Activated CD4-positive, alpha-beta T cell treated with anti-CD3 and anti-CD28 coated beads for 48 hours (primary cell): ENCODE measurements around the gene VPS37B.
"Not testable (repeated sequence)": the region's sequence is repeated elsewhere in the genome, so short reads cannot be mapped to it uniquely, and the experiment has no call there.

Experiments used
- DNase-seq: peaks from one replicate; pipeline ENCODE4 v3.0.0-alpha.2; 2020

Gene VPS37B

DNA sequence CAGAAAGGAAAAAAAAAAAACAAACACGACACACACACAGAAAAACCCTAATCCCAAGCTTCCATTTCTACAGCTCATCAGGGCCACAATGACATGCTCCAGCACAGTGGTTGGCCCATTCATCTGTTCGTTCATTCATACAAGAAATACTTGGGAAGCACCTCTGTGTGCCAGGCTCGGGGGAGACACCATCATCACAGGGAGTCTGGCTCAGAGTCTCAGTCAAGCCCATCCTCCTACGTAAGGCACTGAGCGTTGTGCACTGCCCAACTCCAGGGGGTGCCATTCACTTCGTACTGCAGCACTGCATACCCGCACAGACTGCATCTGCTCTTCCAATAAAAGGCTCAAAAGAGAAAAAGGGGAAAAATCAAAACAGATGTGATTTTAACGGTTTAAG, 15.3 kb downstream of the VPS37B start:
- peak; percentile 42 for DNase-seq

DNA sequence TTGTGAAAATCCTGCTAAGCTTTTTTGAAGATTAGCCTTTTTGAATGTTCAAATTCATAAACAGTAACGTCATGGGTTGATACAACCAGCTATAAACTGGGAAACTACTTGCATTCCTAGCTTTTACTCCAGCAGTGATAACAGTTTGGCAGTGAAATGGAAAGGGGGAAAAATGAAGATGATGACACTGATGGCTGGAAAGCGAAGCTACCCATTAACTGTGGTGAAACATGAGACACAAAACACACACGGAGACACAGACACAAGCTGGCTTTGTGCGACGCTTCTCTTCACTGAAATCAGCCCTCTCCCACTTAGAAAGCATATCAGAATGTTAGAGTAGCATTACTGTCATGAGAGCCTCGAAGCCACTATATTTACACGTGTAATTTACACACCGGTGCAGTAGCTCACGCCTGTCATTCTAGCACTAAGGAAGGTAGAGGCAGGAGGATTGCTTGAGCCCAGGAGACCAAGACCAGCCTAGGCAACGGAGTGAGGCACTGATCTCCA, 15.7 kb downstream of the VPS37B start:
- DNase-seq, result no peak

DNA sequence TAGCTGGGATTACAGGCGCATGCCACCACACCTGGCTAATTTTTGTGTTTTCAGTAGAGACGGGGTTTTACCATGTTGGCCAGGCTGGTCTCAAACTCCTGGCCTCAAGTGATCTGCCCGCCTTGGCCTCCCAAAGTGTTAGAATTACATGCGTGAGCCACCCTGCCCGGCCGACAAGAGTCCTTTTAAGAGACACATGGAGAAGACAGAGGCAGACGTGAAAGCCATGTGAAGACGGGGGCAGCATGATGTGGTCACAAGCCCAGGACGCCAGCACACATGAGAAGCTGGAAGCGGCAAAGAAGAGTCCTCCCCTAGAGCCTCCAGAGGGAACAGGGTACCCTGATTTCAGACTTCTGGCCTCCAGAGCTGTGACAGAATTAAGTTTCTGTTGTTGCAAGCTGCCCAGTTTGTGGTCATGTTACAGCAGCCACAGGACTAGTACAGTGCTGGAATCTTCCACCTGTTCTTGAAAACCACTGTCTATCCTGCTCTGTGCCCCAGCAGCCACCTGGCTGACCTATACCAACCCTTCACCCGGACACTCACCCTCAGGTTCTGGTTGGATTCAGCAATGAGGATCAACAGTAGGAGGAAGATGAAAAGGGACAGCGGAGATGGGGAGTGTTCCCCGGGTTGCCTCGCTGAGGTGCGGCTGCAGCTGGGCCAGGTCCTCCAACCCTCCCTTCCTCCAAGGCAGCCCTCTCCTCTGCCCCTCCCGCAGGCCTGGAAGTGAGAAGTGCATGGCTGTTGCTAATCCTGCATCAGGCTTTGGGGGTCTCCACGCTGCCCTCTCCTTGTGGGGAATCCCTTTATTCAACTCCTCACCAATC, 16.9 kb downstream of the VPS37B start:
- no peak for DNase-seq

DNA sequence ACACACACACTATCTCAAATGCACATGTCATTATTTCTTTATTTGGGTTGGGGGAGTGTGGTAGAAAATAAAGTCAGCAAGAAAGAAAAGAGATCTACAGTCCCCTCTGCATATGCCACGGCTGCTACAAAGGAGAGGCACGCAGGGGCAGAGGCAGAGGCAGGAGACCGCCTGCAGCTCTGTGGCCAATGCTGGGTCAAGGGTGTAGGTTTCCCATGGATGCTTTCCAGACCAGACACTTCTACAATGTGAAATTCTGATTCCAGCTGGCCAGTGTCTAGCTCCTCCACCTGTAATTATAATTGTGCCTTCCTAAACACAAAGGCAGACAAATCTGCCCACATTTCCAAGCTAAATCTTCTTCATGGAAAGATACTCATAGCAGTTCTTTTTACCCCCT, 19.2 kb downstream of the VPS37B start:
- DNase-seq, result no peak

DNA sequence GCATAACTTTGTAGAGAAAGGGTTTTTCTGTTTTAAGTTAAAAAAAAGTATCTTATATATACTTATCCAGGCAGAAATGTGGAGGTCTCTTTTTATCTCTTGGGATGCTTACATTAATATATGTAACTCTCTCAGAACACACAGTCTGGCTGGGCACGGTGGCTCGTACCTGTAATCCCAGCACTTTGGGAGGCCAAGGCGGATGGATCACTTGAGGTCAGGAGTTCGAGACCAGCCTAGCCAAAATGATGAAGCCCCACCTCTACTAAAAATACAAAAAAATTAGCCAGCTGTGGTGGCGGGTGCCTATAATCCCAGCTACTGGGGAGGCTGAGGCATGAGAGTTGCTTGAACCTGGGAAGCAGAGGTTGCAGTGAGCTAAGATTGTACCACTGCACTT, 19.6 kb downstream of the VPS37B start:
- not testable (repeated sequence) for DNase-seq

DNA sequence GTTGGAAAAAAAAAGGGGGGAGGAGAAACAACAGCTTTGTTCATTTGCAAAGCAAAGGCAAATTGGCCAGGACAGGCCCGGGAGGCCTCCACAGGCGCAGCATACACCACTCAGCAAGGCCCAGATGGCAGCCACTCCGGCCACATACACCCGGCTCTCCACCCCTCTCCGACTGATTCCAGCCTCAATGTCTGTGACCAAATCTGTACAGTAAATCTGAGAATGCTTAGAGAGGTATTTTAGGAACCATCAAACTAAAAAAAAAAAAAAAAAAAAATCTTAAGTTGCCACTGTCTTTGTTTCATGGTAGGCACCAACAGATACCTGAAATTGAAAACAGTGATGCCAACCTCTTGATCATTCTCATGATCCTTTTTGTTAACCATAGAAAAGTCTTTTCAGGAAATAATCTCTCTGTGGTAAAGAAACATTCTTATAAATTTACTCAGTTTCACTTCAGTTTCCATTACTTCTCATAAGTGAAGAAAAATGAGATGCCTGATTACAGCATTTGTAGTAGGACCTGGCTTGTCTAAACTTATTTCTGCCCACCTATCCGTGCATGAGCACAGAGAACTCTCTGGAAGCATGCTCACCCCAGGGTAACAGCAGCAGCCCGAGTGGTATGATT, 20.2 kb downstream of the VPS37B start:
- DNase-seq, result no peak

DNA sequence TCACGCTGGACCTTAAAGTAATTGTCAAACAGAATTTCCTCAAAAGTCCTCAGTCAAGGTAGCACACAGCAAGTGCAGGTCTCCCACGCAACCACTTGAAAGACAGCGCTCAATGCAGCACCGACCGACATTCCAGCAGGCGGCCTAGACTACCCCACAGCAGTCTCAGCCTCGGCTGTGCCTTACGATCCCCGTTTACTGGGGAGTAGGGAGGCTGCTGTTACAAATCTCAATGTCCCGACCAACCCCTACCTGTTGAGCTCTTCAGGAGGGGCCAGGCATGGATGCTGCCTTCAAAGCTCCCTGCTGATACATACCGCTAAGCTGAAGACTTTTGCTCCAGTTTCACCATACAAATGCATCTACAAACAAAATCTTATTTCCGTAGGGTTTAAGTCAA, 21.8 kb downstream of the VPS37B start:
- DNase-seq, result peak; percentile 65

DNA sequence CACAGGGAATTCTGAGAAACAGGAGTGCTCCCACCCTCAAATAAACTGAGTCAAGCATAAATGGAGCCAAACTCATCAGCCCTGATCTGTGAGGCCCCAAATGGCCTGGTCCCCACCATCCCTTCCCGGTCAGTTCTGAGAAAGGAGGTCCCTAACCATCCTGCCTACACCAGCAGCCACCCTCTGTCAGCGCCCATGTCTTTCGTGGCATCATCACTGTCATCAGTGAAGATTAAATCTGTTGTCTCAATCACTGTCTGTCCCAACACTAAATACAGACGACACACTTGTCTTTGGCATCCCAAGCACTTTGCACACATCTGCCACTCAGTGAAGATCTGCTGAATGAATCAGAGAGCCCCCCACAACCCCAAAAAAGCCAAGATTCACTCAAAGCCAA, 22.4 kb downstream of the VPS37B start:
- DNase-seq, result no peak

DNA sequence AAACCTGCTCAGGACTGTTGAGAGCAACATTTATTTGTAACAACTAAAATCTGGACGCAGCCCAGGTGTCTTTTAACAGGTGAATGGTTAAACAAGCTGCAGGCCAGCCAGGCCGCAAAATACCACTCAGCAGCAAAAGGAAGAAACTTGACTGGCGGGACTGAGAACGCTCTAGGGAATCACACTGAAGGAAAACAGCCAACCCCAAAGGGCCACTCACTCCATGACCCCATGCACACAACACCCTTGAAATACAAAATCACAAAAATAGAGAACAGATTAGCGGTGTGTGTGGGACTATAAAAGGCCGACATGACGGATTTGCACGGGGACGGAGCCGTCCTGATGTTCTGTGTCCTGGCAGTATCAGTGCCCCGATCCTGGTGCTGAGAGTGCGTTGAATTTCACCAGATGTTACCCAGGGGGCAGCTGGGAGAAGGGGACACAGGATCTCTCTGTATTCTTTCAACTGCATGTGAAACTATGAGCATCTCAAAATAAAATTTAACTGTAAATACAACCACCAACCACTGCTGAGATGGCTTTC, 23.0 kb downstream of the VPS37B start:
- DNase-seq, result no peak

DNA sequence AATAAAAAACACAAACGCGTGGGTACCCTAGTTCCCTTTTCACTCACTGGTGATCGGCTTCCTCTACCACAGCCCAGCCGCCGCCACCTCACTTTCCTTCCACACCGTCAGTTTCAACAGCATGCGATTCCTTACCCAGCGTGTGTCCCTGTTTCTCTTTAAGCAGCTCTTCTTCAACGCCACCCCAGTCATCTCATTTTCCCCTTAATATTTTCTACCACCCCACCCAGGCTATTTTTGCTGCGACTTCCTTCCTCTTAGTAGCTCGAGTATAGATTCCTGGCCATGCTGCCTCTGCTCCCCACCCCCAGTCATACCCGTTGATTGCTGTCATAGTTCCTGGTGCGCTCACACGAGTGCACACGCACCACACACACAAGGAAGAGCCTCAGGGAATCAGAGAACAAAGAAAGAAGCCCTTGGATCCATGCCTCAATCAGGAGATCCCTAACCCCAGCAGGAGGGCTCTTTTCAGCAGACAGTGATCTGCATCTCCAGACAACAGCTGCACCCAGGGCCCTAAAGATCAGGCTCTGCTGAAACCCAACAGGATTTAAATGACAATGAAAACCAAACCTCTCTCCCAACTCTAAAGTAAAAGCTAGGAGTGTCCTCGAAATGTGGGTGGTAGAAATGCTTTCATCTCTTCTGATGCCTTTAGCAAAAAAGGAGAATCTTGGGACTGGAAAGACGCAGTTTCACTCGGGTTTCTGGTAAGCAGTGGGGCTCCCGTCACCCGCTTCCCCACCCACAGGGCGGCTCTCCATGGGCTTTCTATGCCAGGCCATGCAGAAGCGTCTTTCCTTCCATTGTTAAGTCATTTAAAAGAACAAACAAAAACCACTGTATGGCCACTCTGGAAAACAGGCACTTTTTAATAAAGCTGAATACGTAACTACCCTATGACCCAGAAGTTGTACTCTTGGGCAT, 23.8 kb downstream of the VPS37B start:
- DNase-seq, result peak; percentile 77

DNA sequence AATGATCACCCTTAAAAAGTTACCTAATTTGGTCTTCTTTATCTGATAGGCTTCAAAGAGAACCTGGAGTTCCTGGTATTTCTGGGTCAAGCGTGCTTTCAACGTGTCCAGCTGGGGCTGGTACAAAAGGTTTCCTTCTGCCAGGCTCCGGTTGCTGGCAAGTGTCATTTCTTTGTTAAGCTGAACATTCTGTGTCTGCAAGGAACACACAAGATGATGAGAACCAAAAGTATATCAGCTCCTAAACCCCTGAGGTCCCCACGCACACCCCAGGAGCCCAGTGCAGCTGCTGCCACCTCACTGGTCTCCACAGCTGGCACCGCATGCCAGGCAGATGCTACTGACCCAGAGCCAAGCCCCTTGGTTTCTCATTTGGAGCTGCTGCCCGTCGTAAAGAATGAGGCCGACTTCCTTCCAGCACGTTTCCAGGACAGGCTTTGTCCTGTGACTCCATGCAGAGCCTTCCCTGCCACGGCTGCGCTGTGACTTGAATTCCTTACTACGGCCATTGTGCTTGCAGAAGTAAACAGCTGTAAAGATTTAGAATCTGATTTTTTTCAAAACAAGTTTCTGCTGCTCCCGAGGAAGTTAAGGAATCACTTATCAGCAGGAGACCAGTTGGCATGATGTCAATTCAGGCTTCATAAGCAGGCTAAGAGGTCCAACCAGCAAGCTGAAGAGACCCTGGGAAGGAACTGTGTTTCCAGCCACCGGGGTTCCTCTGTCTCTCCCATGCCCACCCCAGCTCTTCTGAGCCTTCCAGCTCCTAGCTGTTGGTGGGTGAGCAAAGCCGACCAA, 24.9 kb downstream of the VPS37B start:
- no peak for DNase-seq

DNA sequence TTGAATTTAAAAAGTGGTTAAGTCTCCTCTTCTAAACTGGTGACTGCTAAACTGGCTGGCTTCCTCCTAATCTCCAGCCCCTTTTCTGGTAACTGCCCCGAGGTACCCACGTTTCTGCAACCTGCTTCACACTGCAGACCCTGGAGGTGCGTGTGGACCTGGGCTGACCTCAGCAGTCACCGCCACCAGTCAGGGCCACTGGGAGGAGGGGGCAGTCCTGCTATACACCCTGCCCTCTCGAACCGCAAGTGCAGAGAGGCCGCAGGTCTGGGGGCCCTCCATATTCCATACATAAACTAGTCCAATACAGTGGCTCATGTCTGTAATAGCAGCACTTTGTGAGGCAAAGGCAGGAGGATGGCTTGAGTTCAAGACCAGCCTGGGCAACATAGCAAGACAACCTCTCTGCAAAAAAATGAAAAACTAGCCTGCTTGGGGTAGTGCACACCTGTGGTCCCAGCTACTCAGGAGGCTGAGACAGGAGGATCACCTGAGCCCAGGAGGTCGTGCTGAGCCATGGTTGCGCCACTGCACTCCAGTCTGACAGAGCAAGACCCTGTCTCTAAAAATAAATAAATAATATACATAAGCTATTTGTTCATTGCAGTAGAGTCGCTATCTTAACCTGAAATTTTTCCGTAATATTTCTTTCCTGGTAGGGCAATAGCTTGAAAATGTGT, 25.6 kb downstream of the VPS37B start:
- no peak for DNase-seq

DNA sequence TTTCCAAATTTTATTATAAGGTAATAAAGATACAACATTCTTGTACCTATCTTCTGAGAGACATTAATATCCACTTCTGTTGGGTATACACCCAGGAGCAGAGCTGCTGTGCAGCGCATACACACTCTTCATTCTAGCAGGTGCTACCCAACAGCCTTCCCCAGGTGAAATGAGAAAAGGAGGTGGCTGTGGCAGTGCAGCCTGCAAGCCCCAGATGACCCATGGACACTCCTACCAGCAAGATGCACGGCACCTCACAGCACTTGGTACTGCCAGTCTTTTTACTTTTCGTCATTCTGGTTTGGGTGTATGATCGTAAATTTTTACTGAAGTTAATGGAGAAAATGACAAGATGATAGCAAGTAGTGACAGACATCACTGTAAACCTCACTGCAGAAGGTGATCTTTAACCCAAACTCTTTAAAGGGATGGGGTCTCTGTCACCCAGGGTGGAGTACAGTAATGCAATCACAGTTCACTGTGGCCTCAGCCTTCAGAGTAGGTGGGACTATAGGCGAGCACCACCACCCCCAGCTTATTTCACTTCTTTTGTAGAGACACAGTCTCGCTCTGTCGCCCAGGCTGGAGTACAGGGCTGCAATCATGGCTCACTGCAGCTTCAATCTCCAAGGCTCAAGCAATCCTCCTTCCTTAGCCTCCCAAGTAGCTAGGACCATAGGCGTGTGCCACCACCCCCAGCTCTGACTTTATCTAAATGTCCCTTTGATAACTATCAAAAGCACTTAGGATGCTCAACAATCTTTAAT, 26.5 kb downstream of the VPS37B start:
- DNase-seq, result no peak

DNA sequence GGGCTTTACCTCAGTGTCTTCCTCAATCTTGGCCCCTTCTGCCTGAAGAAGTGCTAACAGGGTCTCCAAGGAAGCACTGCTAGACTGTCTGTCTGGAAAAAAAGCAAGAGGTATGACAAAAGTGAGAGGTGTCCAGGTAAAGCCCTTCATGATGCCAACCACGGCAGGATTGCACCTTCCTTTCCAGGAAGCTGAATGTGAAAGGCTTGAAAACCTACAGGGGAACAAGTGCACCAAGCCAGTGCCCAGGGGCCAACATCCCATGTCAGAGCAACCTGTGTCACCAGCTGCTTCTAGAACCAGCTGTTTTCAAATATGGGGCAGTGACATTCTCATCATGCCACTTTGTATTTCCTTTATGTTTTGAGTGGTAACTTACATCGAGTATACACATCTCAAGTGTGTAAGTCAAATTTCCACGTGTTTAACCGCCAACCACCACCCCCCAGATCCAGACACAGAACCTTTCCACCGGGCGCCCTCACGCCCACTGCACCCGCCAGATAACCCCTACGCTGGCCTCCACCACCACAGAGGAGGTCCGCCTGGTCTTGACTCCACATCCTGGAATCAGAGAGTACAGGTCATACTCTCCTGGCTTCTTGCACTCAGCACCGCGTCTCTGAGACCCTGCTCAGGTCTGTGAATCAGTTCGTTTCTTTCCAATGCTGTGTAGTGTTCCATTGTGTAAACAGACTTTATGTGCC, 27.3 kb downstream of the VPS37B start:
- no peak for DNase-seq

DNA sequence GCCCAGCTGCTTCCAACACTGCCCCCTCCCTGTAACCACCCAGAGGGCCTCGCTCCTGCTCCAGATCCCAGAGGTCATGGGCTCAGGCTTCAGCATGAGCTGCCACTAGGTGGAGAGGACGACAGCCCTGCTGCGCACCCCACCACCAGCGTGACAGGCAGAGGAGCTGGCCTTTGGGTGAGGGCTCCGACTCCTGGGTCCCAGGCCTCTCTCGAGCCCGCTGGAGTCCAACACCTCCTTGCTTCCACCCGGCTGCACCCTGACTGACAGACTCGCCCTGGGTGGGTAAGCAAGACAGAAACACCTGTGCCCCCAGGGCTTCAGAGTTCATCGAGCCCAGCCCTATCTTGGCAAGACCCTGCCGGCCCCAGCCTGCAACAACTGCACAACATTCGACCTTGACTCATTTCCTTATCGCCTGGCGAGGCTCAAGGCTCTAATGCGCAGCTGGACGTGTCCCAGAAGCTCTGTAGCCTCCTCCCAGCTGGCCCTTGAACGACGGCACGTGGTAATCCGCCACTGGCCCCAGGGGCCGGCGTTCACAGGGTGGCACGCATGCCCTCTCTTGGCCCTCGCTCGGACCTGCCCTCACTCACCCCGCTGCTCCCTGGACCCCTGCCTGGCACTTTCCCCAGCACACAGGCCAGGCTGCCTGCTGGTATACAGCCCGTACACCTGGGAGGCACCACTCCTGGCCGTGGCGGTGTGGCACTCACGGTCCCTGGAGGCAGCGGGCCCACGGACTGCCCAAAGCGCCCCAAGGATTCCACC, 28.0 kb downstream of the VPS37B start:
- DNase-seq, result no peak

DNA sequence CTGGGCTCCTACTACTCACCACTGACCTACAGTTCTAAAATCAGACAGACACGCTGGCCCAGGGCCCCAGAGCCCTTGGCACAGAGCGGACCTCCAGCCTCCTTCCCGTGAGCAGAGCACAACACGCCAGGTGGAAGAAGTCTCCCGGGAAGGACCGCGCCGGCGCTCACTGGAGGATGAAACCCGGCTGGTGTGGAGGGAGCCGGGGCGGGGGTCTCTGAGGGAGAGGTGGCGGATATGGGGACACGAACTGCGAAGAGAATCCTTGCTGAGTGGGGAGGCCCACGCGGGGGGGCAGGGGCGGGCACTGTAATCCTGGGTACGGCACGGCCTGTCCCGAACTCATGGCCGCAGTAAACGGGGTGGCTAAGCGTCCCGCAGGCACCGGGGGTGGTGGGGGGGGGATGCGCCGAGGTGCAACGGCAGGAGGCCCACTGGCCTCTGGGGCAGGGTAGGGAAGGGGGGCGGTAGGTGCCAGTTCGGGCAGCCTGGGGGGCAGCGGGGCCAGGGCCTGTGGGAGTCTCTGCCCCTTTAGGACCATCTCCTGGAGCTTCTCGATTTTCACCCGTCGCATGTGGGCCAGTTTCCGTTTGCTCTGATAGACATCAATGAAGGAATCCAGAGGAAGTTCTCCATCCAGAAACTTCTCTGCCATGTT, 28.8 kb downstream of the VPS37B start:
- no peak for DNase-seq

DNA sequence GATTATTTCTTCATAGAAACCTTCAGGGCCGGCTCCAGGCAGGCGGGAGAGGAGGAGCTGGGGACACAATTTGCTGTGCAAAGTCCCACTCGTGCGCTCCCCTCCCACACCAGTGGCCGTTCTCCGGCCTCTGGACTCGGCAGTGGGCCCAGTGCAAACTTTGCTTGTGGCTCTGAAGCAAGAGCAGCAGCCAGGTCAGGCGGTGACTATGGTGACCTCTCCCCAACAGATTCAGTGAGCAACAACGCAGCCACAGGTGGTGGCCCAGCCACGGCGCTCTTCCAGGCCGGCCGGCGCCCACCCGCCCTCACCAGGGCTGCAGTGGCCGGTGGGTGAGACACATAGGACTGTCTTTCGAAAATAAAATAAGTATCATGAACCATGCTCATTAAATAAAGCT, 29.5 kb downstream of the VPS37B start:
- DNase-seq, result no peak
